ENCODE results near the gene HS6ST3.
A peak's percentile ranks its signal among the peaks of the same experiment; 100 is the strongest.

The HS6ST3 gene

GRCh38 chr13:96082640-96083039, 7.3 kb upstream of the HS6ST3 start:
- no peak for TF ChIP-seq CTCF (conservative IDR thresholded peaks at IDR 0.05; ENCODE audit: low read length)
- H3K4me3 ChIP-seq (ENCODE audit: low read length) = no peak overlapping the region
- no peak for DNase-seq (ENCODE audit: low read depth)

- H3K4me3 ChIP-seq (ENCODE audit: low read length) = no peak overlapping the region
- no peak for TF ChIP-seq CTCF (conservative IDR thresholded peaks at IDR 0.05; ENCODE audit: low read length)
These were observed 3.2 kb upstream of the HS6ST3 start for GRCh38 chr13:96086736-96087135.

GRCh38 chr13:96089139-96089538, 768 bp upstream of the HS6ST3 start:
- DNase-seq (ENCODE audit: low read depth) = no peak
- no peak for TF ChIP-seq CTCF (conservative IDR thresholded peaks at IDR 0.05; ENCODE audit: low read length)
- H3K4me3 ChIP-seq (ENCODE audit: low read length) = no peak overlapping the region

More at GRCh38 chr13:96086736-96087135, 3.2 kb upstream of the HS6ST3 start:
- DNase-seq (ENCODE audit: low read depth) = no peak

GRCh38 chr13:96090240-96091101, 564 bp downstream of the HS6ST3 start:
- H3K4me3 ChIP-seq (ENCODE audit: low read length) = peak overlapping the region; percentile 17
- TF ChIP-seq CTCF (conservative IDR thresholded peaks at IDR 0.05; ENCODE audit: low read length) = no peak
- DNase-seq (ENCODE audit: low read depth) = peak; percentile 5

GRCh38 chr13:96091164-96092117, 1.5 kb downstream of the HS6ST3 start:
- no peak for TF ChIP-seq CTCF (conservative IDR thresholded peaks at IDR 0.05; ENCODE audit: low read length)
- H3K4me3 ChIP-seq (ENCODE audit: low read length) = no peak overlapping the region
- no peak for DNase-seq (ENCODE audit: low read depth)

- H3K4me3 ChIP-seq (ENCODE audit: low read length) = no peak overlapping the region
- no peak for TF ChIP-seq CTCF (conservative IDR thresholded peaks at IDR 0.05; ENCODE audit: low read length)
- no peak for DNase-seq (ENCODE audit: low read depth)
These were observed 3.5 kb downstream of the HS6ST3 start for GRCh38 chr13:96093296-96094006.

Measured in AG10803 (cell line).